WTC11 (cell line): Measurements from ENCODE around the gene CLASP1.

ENCODE experiments used
- JUN ChIP-seq: sonication (generic); formaldehyde crosslinking; IDR thresholded peaks from 2 replicates; pipeline ENCODE4 v1.8.0; 2023; ENCODE audit warnings: mild to moderate bottlenecking, missing genetic modification reagents
- TF ChIP-seq, protein P1 (sequence below): sonication (generic); formaldehyde crosslinking; IDR thresholded peaks from 2 replicates; pipeline ENCODE4 v1.8.0; 2022; ENCODE audit warnings: mild to moderate bottlenecking, missing genetic modification reagents

DNA sequence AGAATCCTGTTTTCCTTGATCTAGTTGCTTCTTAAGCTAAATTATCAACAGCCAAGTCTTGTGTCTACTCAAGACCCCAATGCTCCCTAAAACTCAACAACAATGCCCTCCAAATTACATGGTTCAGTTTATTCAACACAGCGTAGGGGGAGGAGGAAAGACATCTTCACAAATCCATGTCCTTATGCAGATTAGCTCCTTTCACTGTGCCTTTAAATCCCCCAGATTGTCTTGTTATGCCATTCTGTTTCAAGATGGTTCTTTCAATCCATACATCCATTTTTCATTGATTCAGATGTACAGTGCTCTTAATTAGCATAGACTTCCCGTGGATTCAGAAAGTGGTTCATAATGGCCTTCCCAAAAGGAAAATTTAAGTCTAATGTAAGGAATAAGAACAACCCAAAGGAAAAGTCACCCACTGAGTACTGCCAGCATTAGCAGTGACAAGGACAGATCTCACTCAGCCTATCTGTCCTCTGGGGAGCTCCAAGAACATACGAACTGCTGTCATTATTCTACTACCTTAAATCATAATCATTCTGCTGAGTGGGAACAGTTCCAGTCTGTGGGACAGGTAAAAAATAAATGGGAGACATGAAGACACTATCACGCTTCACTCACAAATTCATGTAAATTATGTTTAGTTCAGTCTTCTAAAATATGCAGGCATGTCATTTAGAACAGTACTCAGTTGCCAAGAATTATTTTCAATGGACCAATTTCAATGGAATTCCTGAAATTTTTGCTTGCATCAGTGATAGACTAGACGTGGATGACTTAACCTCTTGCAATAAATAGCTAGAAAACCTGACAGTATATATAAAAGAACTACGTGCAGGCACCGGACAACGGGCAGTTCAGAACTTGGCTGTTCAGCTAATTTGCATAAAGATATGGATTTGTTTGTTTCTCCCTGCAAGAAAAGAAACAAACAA lies 177.5 kb downstream of the CLASP1 start:
- TF ChIP-seq, protein P1, sequence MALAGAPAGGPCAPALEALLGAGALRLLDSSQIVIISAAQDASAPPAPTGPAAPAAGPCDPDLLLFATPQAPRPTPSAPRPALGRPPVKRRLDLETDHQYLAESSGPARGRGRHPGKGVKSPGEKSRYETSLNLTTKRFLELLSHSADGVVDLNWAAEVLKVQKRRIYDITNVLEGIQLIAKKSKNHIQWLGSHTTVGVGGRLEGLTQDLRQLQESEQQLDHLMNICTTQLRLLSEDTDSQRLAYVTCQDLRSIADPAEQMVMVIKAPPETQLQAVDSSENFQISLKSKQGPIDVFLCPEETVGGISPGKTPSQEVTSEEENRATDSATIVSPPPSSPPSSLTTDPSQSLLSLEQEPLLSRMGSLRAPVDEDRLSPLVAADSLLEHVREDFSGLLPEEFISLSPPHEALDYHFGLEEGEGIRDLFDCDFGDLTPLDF (CRISPR knock-in tag), result no peak
- TF ChIP-seq JUN (CRISPR knock-in tag), result no peak
